HG03139 (cell line): ENCODE data around the gene ANGEL1.

ENCODE experiments used
- ATAC-seq: cut with Tn5 transposase; IDR thresholded peaks from one replicate; pipeline ENCODE4 v1.9.1; 2021; ENCODE audit not compliant: unreplicated experiment

Gene ANGEL1

GRCh38 chr14:76767681-76768656 is 44.7 kb downstream of the ANGEL1 start:
- peak; percentile 85 for ATAC-seq

GRCh38 chr14:76765461-76765931 is 47.2 kb downstream of the ANGEL1 start:
- no peak for ATAC-seq

- no peak for ATAC-seq
Measured at GRCh38 chr14:76763096-76764041, 49.3 kb downstream of the ANGEL1 start.

- no peak for ATAC-seq
Measured at GRCh38 chr14:76762411-76763095, 50.1 kb downstream of the ANGEL1 start.

GRCh38 chr14:76761960-76762410 is 50.7 kb downstream of the ANGEL1 start:
- ATAC-seq = no peak

GRCh38 chr14:76761136-76761959 is 51.3 kb downstream of the ANGEL1 start, which contains the start of gene VASH1:
TSS of gene VASH1 (plus strand) at chr14:76761468. CDS start at chr14:76762822, 1,354 bp downstream.
- ATAC-seq = peak; percentile 77

- ATAC-seq = no peak
Measured at GRCh38 chr14:76760331-76761135, 52.1 kb downstream of the ANGEL1 start.

- ATAC-seq = no peak
Measured at GRCh38 chr14:76759589-76759988, 53.1 kb downstream of the ANGEL1 start.

- no peak for ATAC-seq
Measured at GRCh38 chr14:76756371-76756750, 56.3 kb downstream of the ANGEL1 start.

- no peak for ATAC-seq
Measured at GRCh38 chr14:76755610-76756370, 56.9 kb downstream of the ANGEL1 start.

- no peak for ATAC-seq
Measured at GRCh38 chr14:76754586-76754985, 58.1 kb downstream of the ANGEL1 start.

GRCh38 chr14:76753541-76754198 is 59.0 kb downstream of the ANGEL1 start:
- ATAC-seq = no peak

GRCh38 chr14:76752744-76753143 is 59.9 kb downstream of the ANGEL1 start:
- no peak for ATAC-seq

GRCh38 chr14:76742966-76743365 is 69.7 kb downstream of the ANGEL1 start:
- ATAC-seq = no peak

GRCh38 chr14:76742185-76742584 is 70.5 kb downstream of the ANGEL1 start:
- ATAC-seq = no peak

- no peak for ATAC-seq
Measured at GRCh38 chr14:76741074-76741473, 71.6 kb downstream of the ANGEL1 start.
